Measurements from ENCODE around the gene PALM3. TPM values are rescaled to one million over a fixed set of nuclear protein-coding genes. Genes with fewer than 3 reads are reported as not detected.

Gene PALM3
- 1 to 10 TPM; 1.2 to 4.0 (median 2.8) TPM for total RNA-seq (2021; fragmentation: NEBNext Ultra II Directional; extraction: Animal tissue kit (Norgen Biotek cat#: 25700))
- long read RNA-seq = 0 reads

- TF ChIP-seq CTCF (IDR thresholded peaks at IDR 0.05) = no peak
- no peaks in the 10 kb centered on the region for H3K36me3 Mint-ChIP-seq (ENCODE audit: low read depth)
- H3K4me3 Mint-ChIP-seq = no peak within 1 kb of the TSS
- H3K9me3 Mint-ChIP-seq = no peaks in the 10 kb centered on the region
- peaks cover 16% of the 10 kb centered on the region for H3K27me3 Mint-ChIP-seq (ENCODE audit: insufficient read depth)
- peaks cover 4% of the 10 kb centered on the region; the same call in 1 of the 2 replicates for H3K4me1 Mint-ChIP-seq (ENCODE audit: low read depth)
- no peak within 1 kb of the TSS for H3K27ac Mint-ChIP-seq
- DNase-seq = no peak
Measured at GRCh38 chr19:14061751-14062557, at the start of gene PALM3. TSS of gene PALM3 (minus strand) at chr19:14062076. CDS start at chr19:14061980, 96 bp downstream.

GRCh38 chr19:14111486-14111885 is 49.6 kb upstream of the PALM3 start:
- peaks cover 1% of the 10 kb centered on the region; the same call in 1 of the 2 replicates for H3K27me3 Mint-ChIP-seq (ENCODE audit: insufficient read depth)
- peaks cover 34% of the 10 kb centered on the region for H3K4me1 Mint-ChIP-seq (ENCODE audit: low read depth)
- H3K27ac Mint-ChIP-seq = no peak overlapping the region
- no peaks in the 10 kb centered on the region for H3K9me3 Mint-ChIP-seq
- H3K4me3 Mint-ChIP-seq = no peak overlapping the region
- peaks cover 4% of the 10 kb centered on the region; the same call in 1 of the 2 replicates for H3K36me3 Mint-ChIP-seq (ENCODE audit: low read depth)
- TF ChIP-seq CTCF (IDR thresholded peaks at IDR 0.05) = no peak
- DNase-seq = no peak

GRCh38 chr19:14110650-14111049 is 48.8 kb upstream of the PALM3 start:
- H3K4me1 Mint-ChIP-seq (ENCODE audit: low read depth) = peaks cover 26% of the 10 kb centered on the region
- peaks cover 4% of the 10 kb centered on the region; the same call in 1 of the 2 replicates for H3K36me3 Mint-ChIP-seq (ENCODE audit: low read depth)
- no peak overlapping the region for H3K27ac Mint-ChIP-seq
- H3K27me3 Mint-ChIP-seq (ENCODE audit: insufficient read depth) = no peaks in the 10 kb centered on the region; the same call in 1 of the 2 replicates
- no peak overlapping the region for H3K4me3 Mint-ChIP-seq
- no peak for DNase-seq
- TF ChIP-seq CTCF (IDR thresholded peaks at IDR 0.05) = no peak
- H3K9me3 Mint-ChIP-seq = no peaks in the 10 kb centered on the region

GRCh38 chr19:14107581-14108461 is 45.9 kb upstream of the PALM3 start:
- Mint-ChIP-seq H3K9me3 (no peaks in the 10 kb centered on the region), H3K27ac (peak overlapping the region; percentile 64; the same call in 1 of the 2 replicates), H3K4me3 (no peak overlapping the region), H3K4me1 (ENCODE audit: low read depth) (peaks cover 3% of the 10 kb centered on the region), H3K27me3 (ENCODE audit: insufficient read depth) (no peaks in the 10 kb centered on the region; the same call in 1 of the 2 replicates), H3K36me3 (ENCODE audit: low read depth) (peaks cover 4% of the 10 kb centered on the region; the same call in 1 of the 2 replicates)
- no peak for TF ChIP-seq CTCF (IDR thresholded peaks at IDR 0.05)
- no peak for DNase-seq

- H3K4me3 Mint-ChIP-seq = no peak overlapping the region
- TF ChIP-seq CTCF (IDR thresholded peaks at IDR 0.05) = no peak
- H3K4me1 Mint-ChIP-seq (ENCODE audit: low read depth) = no peaks in the 10 kb centered on the region
- H3K9me3 Mint-ChIP-seq = no peaks in the 10 kb centered on the region
- H3K36me3 Mint-ChIP-seq (ENCODE audit: low read depth) = peaks cover 4% of the 10 kb centered on the region; the same call in 1 of the 2 replicates
- no peak for DNase-seq
- H3K27me3 Mint-ChIP-seq (ENCODE audit: insufficient read depth) = no peaks in the 10 kb centered on the region; the same call in 1 of the 2 replicates
- H3K27ac Mint-ChIP-seq = no peak overlapping the region
Measured at GRCh38 chr19:14106840-14107239, 45.0 kb upstream of the PALM3 start.
